Kidney tubule cell (primary cell): ENCODE data around the gene MGLL.
A peak's percentile ranks its signal among the peaks of the same experiment; 100 is the strongest.

Experiments
- DNase-seq: peaks from one replicate; pipeline ENCODE4 v3.0.0-alpha.2; 2018; ENCODE audit warnings: low spot score

The MGLL gene

DNA sequence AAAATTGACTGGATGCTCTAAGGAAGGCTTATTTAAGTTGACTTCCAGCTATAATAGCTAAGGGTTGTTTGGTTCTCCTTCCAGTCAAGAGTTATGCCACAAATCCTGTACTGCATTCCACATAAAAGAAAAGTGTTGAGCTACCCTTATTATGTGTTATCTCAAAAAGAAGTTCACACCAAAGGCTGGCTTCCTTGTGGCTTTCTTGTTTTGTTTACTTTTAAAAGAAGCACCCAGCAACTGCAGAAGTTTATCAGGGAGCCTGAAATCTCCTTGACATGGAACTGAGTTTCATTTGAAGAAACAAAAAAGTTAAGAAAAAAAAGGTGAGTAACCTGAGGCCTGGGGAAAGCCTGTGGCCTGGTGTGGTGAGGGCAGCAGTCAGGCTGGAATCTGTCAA, 10.2 kb downstream of the MGLL start:
- DNase-seq = no peak

- no peak for DNase-seq
These were observed 10.6 kb downstream of the MGLL start for GRCh38 chr3:127811717-127812116.

DNA sequence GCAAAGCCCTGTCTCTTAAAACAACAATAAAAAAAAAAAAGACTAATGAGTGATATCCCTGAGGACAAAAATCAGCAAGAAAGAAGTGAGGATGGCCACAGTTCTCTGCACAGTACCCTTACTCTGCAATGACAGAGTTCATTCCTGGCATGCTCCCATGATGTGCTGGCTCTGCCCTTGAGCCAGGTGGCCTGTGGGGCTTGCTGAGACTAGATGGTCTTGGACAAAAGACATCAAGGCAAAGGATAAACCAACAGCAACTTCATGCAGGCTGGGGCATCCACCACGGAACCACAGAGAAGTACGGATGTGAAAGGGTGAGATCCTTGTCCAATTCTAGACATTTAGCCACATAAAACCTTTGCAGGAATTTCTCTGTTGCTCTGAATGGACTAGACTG, 12.7 kb downstream of the MGLL start:
- no peak for DNase-seq

- DNase-seq = no peak
These were observed 13.1 kb downstream of the MGLL start for GRCh38 chr3:127809211-127809610.

DNA sequence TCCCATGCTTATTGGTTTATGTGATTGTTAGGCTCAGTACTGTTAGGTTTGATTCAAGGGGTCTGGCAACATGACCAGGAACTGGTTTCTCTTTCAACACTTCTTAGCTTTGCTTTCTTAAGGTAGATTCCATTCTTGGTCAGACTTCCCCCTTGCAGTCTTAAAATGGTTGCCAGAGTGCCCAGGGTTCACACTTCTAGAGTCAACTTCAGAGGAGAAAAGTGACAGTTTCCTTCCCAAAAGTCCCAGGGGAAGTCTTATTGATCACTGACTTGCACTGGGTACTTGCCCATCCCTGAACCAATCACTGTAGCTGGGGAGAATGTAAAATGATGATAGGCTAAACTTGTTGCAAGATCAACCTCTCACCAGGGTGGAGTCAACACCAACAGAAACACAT, 14.1 kb downstream of the MGLL start:
- DNase-seq = no peak

DNA sequence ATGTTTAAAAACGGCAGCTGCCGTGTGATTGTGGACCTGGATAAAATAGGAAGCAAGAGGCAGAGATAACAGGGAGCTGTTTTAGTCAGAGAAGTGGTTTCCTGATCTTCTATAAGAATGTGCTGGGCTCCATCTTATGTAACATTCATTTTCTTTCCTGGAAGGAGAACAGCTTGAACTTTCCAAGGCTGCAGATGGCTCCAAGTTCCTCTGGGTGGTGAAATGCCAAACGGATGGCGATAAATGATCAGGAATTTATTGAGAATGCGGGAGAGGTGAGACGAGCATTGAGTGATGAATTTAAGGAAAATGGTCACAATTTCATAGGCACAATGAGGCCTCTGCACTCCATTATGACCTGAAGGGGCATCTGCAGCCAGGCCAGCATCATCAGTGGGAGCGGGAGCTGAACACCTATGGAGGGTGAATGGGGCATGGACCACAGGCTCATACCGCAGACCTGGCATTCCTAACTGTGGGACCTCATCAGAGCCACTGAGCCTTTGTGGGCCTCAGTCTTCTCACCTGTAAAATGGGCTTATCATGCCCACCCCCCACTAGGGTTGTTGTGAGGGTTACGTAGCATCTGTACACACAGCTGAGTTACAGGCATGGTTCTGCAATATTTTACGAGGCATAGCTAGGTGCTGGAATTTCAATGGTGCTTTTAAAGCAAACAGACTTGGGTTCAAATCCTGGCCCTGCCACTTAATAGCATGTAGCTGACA, 17.1 kb downstream of the MGLL start:
- no peak for DNase-seq

- DNase-seq = no peak
These were observed 18.2 kb downstream of the MGLL start for GRCh38 chr3:127804141-127804540.

GRCh38 chr3:127803619-127804018, 18.7 kb downstream of the MGLL start:
- DNase-seq = peak; percentile 96

GRCh38 chr3:127802606-127803005, 19.7 kb downstream of the MGLL start:
- DNase-seq = no peak

DNA sequence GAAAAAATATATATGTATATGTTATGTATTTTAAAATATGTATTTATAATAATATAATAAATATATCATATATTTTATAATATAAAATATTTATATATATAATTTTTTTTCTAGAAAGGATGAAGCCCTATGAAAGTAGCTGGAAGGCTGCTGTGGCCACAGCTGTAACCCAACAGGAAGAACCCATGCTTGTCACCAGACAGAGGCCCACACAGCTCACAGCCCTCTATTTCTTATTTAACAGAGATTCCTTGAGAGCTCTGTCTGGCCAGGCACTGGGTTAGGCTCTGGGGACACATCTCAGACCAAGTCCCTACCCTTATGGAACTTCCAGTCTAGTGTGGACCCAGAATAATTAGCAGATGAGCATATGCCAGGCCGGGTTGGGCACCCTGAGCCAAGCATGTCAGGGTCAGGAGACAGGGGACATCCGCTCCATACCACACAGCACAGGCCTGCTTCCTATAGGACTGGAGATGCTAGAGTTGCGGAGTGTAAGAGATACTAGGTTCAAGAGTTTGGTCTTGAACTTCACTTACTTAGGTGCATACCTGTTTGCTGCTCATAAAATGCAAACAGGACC, 20.5 kb downstream of the MGLL start:
- DNase-seq = no peak

GRCh38 chr3:127800508-127800907, 21.8 kb downstream of the MGLL start:
- DNase-seq = peak; percentile 74

DNA sequence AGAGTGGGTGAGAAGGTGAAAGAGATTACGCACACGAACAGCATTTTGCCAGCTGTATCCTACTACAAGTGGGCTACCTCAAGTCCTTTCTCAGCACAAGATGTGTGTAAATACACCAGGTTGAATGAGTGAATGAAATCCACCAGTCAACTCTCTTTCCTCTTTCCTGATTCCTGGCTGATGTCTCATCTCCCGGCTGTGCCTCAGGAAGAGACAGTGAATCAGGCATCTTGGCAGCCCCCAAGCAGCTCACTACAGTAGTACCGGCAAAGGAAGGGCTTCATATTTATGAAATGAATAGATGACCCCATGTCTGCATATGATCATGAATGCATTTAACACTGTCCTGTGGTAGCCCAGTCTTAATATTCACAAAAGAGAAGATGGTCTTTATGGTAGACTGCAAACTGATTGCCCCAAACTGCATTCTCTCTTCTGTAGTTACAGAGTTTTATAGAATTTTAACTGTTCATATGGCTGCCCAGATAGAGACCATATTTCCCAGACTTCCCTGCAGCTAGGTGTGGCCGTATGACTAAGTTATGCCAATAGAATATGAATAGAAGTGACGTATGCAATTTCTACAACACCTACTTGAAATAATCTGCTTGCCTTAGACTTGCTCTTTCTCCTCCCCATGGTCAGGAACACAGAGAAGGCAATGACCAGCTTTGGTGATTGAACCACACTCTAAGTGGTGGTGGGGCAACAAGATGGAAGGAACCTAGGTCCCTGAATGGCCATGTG, 22.7 kb downstream of the MGLL start:
- peak; percentile 96 for DNase-seq

DNA sequence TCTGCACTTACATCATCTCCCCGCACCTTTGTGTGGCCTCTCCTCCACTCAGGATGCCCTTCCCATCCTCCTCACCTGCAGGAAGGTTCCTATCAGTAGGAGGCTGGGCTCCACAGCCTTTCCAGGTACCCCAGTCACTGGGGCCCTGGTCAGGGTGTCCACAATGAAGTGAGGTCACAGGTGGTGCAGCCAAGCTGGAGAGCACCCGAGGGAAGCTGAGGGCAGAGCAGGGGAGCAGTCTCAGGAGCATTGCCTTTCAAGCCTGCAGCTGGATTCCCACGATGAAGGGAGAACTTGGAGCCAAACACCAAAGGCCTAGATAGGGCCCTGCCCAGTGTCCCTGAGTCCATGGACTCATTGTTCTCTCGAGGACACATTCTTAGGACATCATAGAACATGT, 23.6 kb downstream of the MGLL start:
- no peak for DNase-seq

DNA sequence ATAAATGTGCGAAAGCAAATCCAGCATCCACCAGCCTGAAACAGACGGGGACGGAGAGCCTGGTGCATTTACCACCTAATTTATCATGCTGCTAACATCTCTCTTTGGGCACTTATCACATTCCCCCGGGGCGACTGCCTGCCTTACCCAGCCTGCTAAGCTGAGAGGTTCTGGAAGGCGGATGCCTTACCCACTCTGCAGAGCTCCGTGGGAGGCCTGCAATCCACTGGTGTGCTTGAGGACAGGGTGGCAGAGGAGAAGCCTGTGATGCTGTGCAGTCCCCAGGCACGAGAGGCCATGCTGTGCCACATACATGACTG, 25.5 kb downstream of the MGLL start:
- no peak for DNase-seq

- no peak for DNase-seq
These were observed 26.1 kb downstream of the MGLL start for GRCh38 chr3:127796045-127796830.

DNA sequence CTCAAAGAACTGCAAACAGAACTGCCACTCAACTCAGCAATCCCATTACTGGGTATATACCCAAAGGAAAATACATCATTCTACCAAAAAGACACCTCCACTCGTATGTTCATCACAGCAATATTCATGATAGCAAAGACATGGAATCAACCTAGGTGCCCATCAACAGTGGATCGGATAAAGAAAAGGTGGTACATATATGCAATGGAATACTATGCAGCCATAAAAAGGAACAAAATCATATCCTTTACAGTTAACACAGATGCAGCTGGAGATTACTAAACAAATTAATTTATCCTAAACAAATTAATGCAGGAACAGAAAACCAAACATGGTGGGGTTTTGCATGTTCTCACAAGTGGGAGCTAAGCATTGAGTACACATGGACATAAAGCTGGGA, 27.3 kb downstream of the MGLL start:
- no peak for DNase-seq

GRCh38 chr3:127794402-127794801, 27.9 kb downstream of the MGLL start:
- no peak for DNase-seq

GRCh38 chr3:127792541-127793292, 29.6 kb downstream of the MGLL start:
- peak; percentile 95 for DNase-seq

DNA sequence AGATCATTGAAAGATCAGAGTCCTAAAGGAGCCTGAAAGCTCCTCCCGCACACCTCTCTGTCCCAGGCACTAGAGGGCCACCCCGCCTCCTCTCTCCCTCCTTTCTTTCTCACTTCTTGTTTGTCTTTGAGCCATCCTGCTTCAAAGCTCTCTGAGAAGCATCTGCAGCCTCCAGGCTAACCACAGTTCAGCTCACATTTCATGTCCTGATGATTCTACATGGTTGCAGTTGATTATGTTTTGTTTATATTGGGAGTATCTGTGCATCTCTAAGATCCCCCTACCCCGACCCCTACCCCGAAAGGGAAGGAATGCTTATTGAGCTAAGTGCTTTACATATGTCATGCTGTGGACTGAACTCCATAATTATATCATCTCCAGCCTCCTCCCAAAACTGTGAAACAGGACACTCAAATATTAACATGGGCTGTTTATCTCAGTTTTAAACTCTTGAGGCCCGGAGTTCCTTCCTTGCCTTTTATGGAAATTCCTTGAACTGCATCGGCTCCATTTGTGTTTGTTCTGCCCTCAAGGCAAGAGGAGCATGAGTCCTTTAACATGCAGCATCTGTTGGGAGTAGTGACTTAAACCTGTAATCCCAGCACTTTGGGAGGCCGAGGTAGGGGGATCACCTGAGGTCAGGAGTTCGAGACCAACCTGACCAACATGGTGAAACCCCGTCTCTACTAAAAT, 30.9 kb downstream of the MGLL start:
- peak; percentile 50 for DNase-seq

- no peak for DNase-seq
These were observed 31.5 kb downstream of the MGLL start for GRCh38 chr3:127790882-127791183.
